K562 (cell line): ENCODE data around the gene DCTN5. TPM values are rescaled to one million over a fixed set of nuclear protein-coding genes. Genes with fewer than 3 reads are reported as not detected.

Experiments used
- ATAC-seq: fragments of 200-7000 bp; cut with Tn5 transposase; 3 replicates; pipeline ENCODE4 v1.9.1; 2020; ENCODE audit warnings: moderate library complexity
- BruUV-seq: library from RNA; stranded (reverse); fragments of 400-500 nt; replicated peaks from 2 replicates; lab custom pipeline; 2021; lab: Mats Ljungman, UMichigan
- CTCF ChIA-PET: fragments of 300-600 bp; formaldehyde crosslinking; extraction: SDS; loops from one replicate; lab custom pipeline; 2021; ENCODE audit warnings: low intra/inter-chr PET ratio; lab: Yijun Ruan, JAX
- POLR2A ChIA-PET: fragments of 300-600, 350-650 bp; sonication (Branson Sonifier 250); formaldehyde crosslinking; extraction: SDS; loops from one replicate; lab custom pipeline; 2021; ENCODE audit warnings: antibody characterized with exemption, inconsistent platforms; lab: Yijun Ruan, JAX
- DNase-seq, 4 experiments: peaks; one replicate each; pipeline versions ENCODE4 v3.0.0 to v3.0.0-alpha.2; 2011 to 2018; ENCODE audit warnings: low spot score in 3 of 4, mixed read lengths in 3 of 4; ENCODE audit errors: extremely low read depth in 1 of 4
- FAIRE-seq: peaks from 2 replicates; lab custom pipeline; 2011; peaks lifted over from hg19 to GRCh38; lab: Jason Lieb, UNC
- H2AFZ ChIP-seq: 2 replicates; pipeline ENCODE4 v1.6.0; 2011; ENCODE audit warnings: low read depth, low read length, control low read depth, inconsistent platforms
- H3K27ac ChIP-seq: fragments of 200-600 bp; 3 replicates; pipeline ENCODE4 v1.8.0; 2011; ENCODE audit warnings: low read depth, mild to moderate bottlenecking, control low read depth, inconsistent platforms, low read length, moderate library complexity, mixed read lengths; ENCODE audit errors: extremely low read depth
- H3K27me3 ChIP-seq, 2 experiments: fragments of 300-600 bp in 1 of 2; 2 replicates in 1 of 2; 3 replicates in 1 of 2; pipeline versions ENCODE4 v1.6.0 to v1.8.0; 2011; ENCODE audit warnings: inconsistent platforms in 2 of 2, low read length in 2 of 2, mild to moderate bottlenecking in 1 of 2, mixed read lengths in 1 of 2, moderate library complexity in 1 of 2; ENCODE audit not compliant: control insufficient read depth in 2 of 2, insufficient read depth in 2 of 2
- H3K36me3 ChIP-seq: fragments of 300-600 bp; 3 replicates; pipeline ENCODE4 v1.8.0; 2011; ENCODE audit warnings: mild to moderate bottlenecking, low read length, inconsistent platforms; ENCODE audit not compliant: control insufficient read depth, insufficient read depth
- H3K4me1 ChIP-seq, 2 experiments: fragments of 200-600 bp in 1 of 2; replicated peaks in 1 of 2; 2 replicates in 1 of 2; 3 replicates in 1 of 2; pipeline versions ENCODE4 v1.5.1 to v1.8.0; 2011; ENCODE audit warnings: inconsistent platforms in 2 of 2, low read length in 2 of 2, mild to moderate bottlenecking in 1 of 2, mixed read lengths in 1 of 2, moderate library complexity in 1 of 2; ENCODE audit not compliant: control insufficient read depth in 2 of 2, insufficient read depth in 2 of 2
- H3K4me2 ChIP-seq: 2 replicates; pipeline ENCODE4 v1.6.1; 2011; ENCODE audit warnings: low read length, control low read depth, inconsistent platforms, mixed read lengths; ENCODE audit not compliant: insufficient read depth
- H3K4me3 ChIP-seq: fragments of 200-600 bp; sonication (generic), shearing (Covaris generic); 2 replicates; pipeline ENCODE4 v1.5.1; 2016; ENCODE audit warnings: control low read depth, inconsistent platforms
- H3K79me2 ChIP-seq: fragments of 200-600 bp; 3 replicates; pipeline ENCODE4 v1.8.0; 2011; ENCODE audit warnings: low read length, inconsistent platforms; ENCODE audit not compliant: control insufficient read depth, insufficient read depth
- H3K9ac ChIP-seq, 2 experiments: 2 replicates each; pipeline versions ENCODE4 v1.6.0 to v1.6.1; 2011; ENCODE audit warnings: low read depth in 2 of 2, low read length in 2 of 2, control low read depth in 1 of 2, inconsistent platforms in 1 of 2, mild to moderate bottlenecking in 1 of 2, mixed read lengths in 1 of 2; ENCODE audit not compliant: insufficient read depth in 1 of 2
- H3K9me1 ChIP-seq: one replicate; pipeline ENCODE4 v1.6.0; 2011; ENCODE audit warnings: inconsistent platforms, mild to moderate bottlenecking, low read length, moderate library complexity; ENCODE audit not compliant: control insufficient read depth, insufficient read depth
- H3K9me3 ChIP-seq: replicated peaks from 2 replicates; pipeline ENCODE4 v1.5.1; 2011; ENCODE audit warnings: low read depth, low read length, inconsistent platforms; ENCODE audit not compliant: control insufficient read depth, insufficient read depth
- H4K20me1 ChIP-seq: replicated peaks from 2 replicates; pipeline ENCODE4 v1.6.1; 2011; ENCODE audit warnings: low read length, inconsistent platforms, mixed read lengths; ENCODE audit not compliant: control insufficient read depth, insufficient read depth
- GTF2E2 ChIP-seq: fragments of 200-800 bp; sonication (Bioruptor generic); IDR thresholded peaks from 2 replicates; pipeline ENCODE4 v1.6.1; 2016; ENCODE audit warnings: missing genetic modification characterization, missing compliant biosample characterization
- PHTF2 ChIP-seq: fragments of 250-450 bp; sonication (Bioruptor Pico); IDR thresholded peaks from 2 replicates; pipeline ENCODE4 v1.5.0; 2021; ENCODE audit warnings: mild to moderate bottlenecking
- RBM25 ChIP-seq: fragments of 200-400 bp; formaldehyde crosslinking; IDR thresholded peaks from 2 replicates; pipeline ENCODE4 v1.6.1; 2018; ENCODE audit warnings: low read length, low read depth, moderate library complexity; ENCODE audit not compliant: severe bottlenecking
- SMARCA4 ChIP-seq: fragments of 450-650 bp; IDR thresholded peaks from 2 replicates; pipeline ENCODE4 v1.6.1; 2016
- ZNF184 ChIP-seq: sonication (generic); formaldehyde crosslinking; IDR thresholded peaks from 2 replicates; pipeline ENCODE4 v1.5.0; 2020; ENCODE audit warnings: missing genetic modification reagents
- ZNF766 ChIP-seq: fragments of 200-800 bp; sonication (Bioruptor generic); conservative IDR thresholded peaks from 2 replicates; pipeline ENCODE4 v1.6.1; 2016; ENCODE audit warnings: missing genetic modification characterization, missing compliant biosample characterization
- in situ Hi-C: fragments of 300-500 bp; cut with MboI; formaldehyde crosslinking; loops from 4 replicates; pipeline ENCODE4 v1.15.0; 2018; ENCODE audit warnings: inconsistent platforms, mixed read lengths
- intact Hi-C: fragments of 100-400 bp; cut with micrococcal nuclease; formaldehyde crosslinking; loops from 2 replicates; pipeline ENCODE4 v1.14.2; 2022
- polyA plus RNA-seq, 8 experiments: library from polyadenylated mRNA; depleted of rRNA in 4 of 8; stranded (reverse) in 5 of 8; unstranded in 3 of 8; fragments of >200 nt; fragmentation: Nextera tagmentation in 2 of 8; fragmentation: Illumina TruSeq in 1 of 8; extraction: Ambion mirVana in 2 of 8; extraction: Trizol in 1 of 8; gene quantifications; 2 replicates each; pipeline versions ENCODE4 v1.2.1 to v1.2.3, GENCODE V29; 2011 to 2014; ENCODE audit warnings: inconsistent platforms in 1 of 8, missing spikeins in 1 of 8
- total RNA-seq, 7 experiments: library from RNA; depleted of rRNA in 6 of 7; stranded (reverse); fragments of >200 nt in 6 of 7; fragmentation: Illumina TruSeq in 2 of 7; extraction: Trizol in 2 of 7; gene quantifications; 2 replicates each; pipeline versions ENCODE4 v1.2.1 to v1.2.3, GENCODE V29; 2011 to 2021; ENCODE audit warnings: low replicate concordance in 1 of 7
- TF ChIP-seq, protein P1 (sequence below): fragments of 200-800 bp; sonication (Bioruptor generic); IDR thresholded peaks from 2 replicates; pipeline ENCODE4 v1.6.1; 2016; ENCODE audit warnings: missing genetic modification characterization, missing compliant biosample characterization

DCTN5 gene
- total and polyA plus RNA-seq, 9 of the 15 experiments (the other 6 are each of a cell fraction or from before 2014, with no cell fraction given), result 35.8 to 149 (median 75.9) TPM

DNA sequence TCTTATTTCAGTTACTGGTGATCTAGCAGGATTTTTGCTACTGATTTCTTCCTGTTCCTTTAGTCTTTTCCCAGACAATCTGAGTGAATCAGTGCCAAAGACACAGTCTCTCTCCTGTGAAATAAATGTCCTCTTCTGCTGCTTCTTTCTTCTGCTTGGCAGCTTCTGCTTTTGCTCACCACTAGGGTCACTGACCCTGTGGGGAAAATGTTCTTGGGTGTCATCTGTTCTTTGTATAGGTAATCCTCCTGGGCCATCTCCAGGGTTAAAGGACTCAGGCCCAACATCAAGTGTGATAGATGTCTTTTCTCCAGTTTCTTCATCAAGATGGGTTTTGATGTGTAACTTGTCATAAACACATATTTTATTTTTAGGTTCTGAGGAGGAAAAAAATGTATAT lies 5.3 kb upstream of the DCTN5 start:
- Histone ChIP-seq H3K9me1 (no peaks in the 10 kb centered on the region), H3K4me1 (peaks cover 3 to 13% of the 10 kb centered on the region in 2 experiments; a peak in 3 of 5 replicates), H3K9me3 (no peaks in the 10 kb centered on the region), H3K27me3 (no peaks in the 10 kb centered on the region), H3K79me2 (peaks cover 23% of the 10 kb centered on the region), H3K27ac (no peak overlapping the region), H3K4me2 (no peak overlapping the region), H3K9ac (no peak overlapping the region), H3K4me3 (no peak overlapping the region), H4K20me1 (no peaks in the 10 kb centered on the region), H2AFZ (no peak overlapping the region), H3K36me3 (peaks cover 49% of the 10 kb centered on the region)
- DNase-seq (peak in 1 of 4 experiments; percentile 15), FAIRE-seq (no peak), ATAC-seq (no peak)
- no TSS peak for BruUV-seq
- ChIA-PET CTCF (no interaction called here), POLR2A (no interaction called here)
- no peak for TF ChIP-seq GTF2E2 (tag)
- TF ChIP-seq PHTF2 (CRISPR knock-in tag), result no peak
- TF ChIP-seq SMARCA4, result no peak
- TF ChIP-seq RBM25, result no peak
- TF ChIP-seq ZNF766 (CRISPR knock-in tag), result no peak
- no peak for TF ChIP-seq ZNF184 (CRISPR knock-in tag)
- TF ChIP-seq, protein P1, sequence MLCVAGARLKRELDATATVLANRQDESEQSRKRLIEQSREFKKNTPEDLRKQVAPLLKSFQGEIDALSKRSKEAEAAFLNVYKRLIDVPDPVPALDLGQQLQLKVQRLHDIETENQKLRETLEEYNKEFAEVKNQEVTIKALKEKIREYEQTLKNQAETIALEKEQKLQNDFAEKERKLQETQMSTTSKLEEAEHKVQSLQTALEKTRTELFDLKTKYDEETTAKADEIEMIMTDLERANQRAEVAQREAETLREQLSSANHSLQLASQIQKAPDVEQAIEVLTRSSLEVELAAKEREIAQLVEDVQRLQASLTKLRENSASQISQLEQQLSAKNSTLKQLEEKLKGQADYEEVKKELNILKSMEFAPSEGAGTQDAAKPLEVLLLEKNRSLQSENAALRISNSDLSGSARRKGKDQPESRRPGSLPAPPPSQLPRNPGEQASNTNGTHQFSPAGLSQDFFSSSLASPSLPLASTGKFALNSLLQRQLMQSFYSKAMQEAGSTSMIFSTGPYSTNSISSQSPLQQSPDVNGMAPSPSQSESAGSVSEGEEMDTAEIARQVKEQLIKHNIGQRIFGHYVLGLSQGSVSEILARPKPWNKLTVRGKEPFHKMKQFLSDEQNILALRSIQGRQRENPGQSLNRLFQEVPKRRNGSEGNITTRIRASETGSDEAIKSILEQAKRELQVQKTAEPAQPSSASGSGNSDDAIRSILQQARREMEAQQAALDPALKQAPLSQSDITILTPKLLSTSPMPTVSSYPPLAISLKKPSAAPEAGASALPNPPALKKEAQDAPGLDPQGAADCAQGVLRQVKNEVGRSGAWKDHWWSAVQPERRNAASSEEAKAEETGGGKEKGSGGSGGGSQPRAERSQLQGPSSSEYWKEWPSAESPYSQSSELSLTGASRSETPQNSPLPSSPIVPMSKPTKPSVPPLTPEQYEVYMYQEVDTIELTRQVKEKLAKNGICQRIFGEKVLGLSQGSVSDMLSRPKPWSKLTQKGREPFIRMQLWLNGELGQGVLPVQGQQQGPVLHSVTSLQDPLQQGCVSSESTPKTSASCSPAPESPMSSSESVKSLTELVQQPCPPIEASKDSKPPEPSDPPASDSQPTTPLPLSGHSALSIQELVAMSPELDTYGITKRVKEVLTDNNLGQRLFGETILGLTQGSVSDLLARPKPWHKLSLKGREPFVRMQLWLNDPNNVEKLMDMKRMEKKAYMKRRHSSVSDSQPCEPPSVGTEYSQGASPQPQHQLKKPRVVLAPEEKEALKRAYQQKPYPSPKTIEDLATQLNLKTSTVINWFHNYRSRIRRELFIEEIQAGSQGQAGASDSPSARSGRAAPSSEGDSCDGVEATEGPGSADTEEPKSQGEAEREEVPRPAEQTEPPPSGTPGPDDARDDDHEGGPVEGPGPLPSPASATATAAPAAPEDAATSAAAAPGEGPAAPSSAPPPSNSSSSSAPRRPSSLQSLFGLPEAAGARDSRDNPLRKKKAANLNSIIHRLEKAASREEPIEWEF (CRISPR knock-in tag), result no peak
- in situ Hi-C loops (no loop called here), intact Hi-C loops (no loop called here)
